K562 (cell line): ENCODE data around the gene DOK1. TPM values are rescaled to one million over a fixed set of nuclear protein-coding genes. Genes with fewer than 3 reads are reported as not detected.
A peak's percentile ranks its signal among the peaks of the same experiment; 100 is the strongest.

ENCODE experiments used
- ATAC-seq: fragments of 200-7000 bp; cut with Tn5 transposase; 3 replicates; pipeline ENCODE4 v1.9.1; 2020; ENCODE audit warnings: moderate library complexity
- BruUV-seq: library from RNA; stranded (reverse); fragments of 400-500 nt; replicated peaks from 2 replicates; lab custom pipeline; 2021; lab: Mats Ljungman, UMichigan
- CTCF ChIA-PET: fragments of 300-600 bp; formaldehyde crosslinking; extraction: SDS; loops from one replicate; lab custom pipeline; 2021; ENCODE audit warnings: low intra/inter-chr PET ratio; lab: Yijun Ruan, JAX
- POLR2A ChIA-PET: fragments of 300-600, 350-650 bp; sonication (Branson Sonifier 250); formaldehyde crosslinking; extraction: SDS; loops from one replicate; lab custom pipeline; 2021; ENCODE audit warnings: antibody characterized with exemption, inconsistent platforms; lab: Yijun Ruan, JAX
- DNase-seq, 4 experiments: peaks; one replicate each; pipeline versions ENCODE4 v3.0.0 to v3.0.0-alpha.2; 2011 to 2018; ENCODE audit warnings: low spot score in 3 of 4, mixed read lengths in 3 of 4; ENCODE audit errors: extremely low read depth in 1 of 4
- FAIRE-seq: peaks from 2 replicates; lab custom pipeline; 2011; peaks lifted over from hg19 to GRCh38; lab: Jason Lieb, UNC
- H2AFZ ChIP-seq: 2 replicates; pipeline ENCODE4 v1.6.0; 2011; ENCODE audit warnings: low read depth, low read length, control low read depth, inconsistent platforms
- H3K27ac ChIP-seq: fragments of 200-600 bp; 3 replicates; pipeline ENCODE4 v1.8.0; 2011; ENCODE audit warnings: low read depth, mild to moderate bottlenecking, control low read depth, inconsistent platforms, low read length, moderate library complexity, mixed read lengths; ENCODE audit errors: extremely low read depth
- H3K27me3 ChIP-seq, 2 experiments: fragments of 300-600 bp in 1 of 2; 2 replicates in 1 of 2; 3 replicates in 1 of 2; pipeline versions ENCODE4 v1.6.0 to v1.8.0; 2011; ENCODE audit warnings: inconsistent platforms in 2 of 2, low read length in 2 of 2, mild to moderate bottlenecking in 1 of 2, mixed read lengths in 1 of 2, moderate library complexity in 1 of 2; ENCODE audit not compliant: control insufficient read depth in 2 of 2, insufficient read depth in 2 of 2
- H3K36me3 ChIP-seq: fragments of 300-600 bp; 3 replicates; pipeline ENCODE4 v1.8.0; 2011; ENCODE audit warnings: mild to moderate bottlenecking, low read length, inconsistent platforms; ENCODE audit not compliant: control insufficient read depth, insufficient read depth
- H3K4me1 ChIP-seq, 2 experiments: fragments of 200-600 bp in 1 of 2; replicated peaks in 1 of 2; 2 replicates in 1 of 2; 3 replicates in 1 of 2; pipeline versions ENCODE4 v1.5.1 to v1.8.0; 2011; ENCODE audit warnings: inconsistent platforms in 2 of 2, low read length in 2 of 2, mild to moderate bottlenecking in 1 of 2, mixed read lengths in 1 of 2, moderate library complexity in 1 of 2; ENCODE audit not compliant: control insufficient read depth in 2 of 2, insufficient read depth in 2 of 2
- H3K4me2 ChIP-seq: 2 replicates; pipeline ENCODE4 v1.6.1; 2011; ENCODE audit warnings: low read length, control low read depth, inconsistent platforms, mixed read lengths; ENCODE audit not compliant: insufficient read depth
- H3K4me3 ChIP-seq: fragments of 200-600 bp; sonication (generic), shearing (Covaris generic); 2 replicates; pipeline ENCODE4 v1.5.1; 2016; ENCODE audit warnings: control low read depth, inconsistent platforms
- H3K79me2 ChIP-seq: fragments of 200-600 bp; 3 replicates; pipeline ENCODE4 v1.8.0; 2011; ENCODE audit warnings: low read length, inconsistent platforms; ENCODE audit not compliant: control insufficient read depth, insufficient read depth
- H3K9ac ChIP-seq, 2 experiments: 2 replicates each; pipeline versions ENCODE4 v1.6.0 to v1.6.1; 2011; ENCODE audit warnings: low read depth in 2 of 2, low read length in 2 of 2, control low read depth in 1 of 2, inconsistent platforms in 1 of 2, mild to moderate bottlenecking in 1 of 2, mixed read lengths in 1 of 2; ENCODE audit not compliant: insufficient read depth in 1 of 2
- H3K9me1 ChIP-seq: one replicate; pipeline ENCODE4 v1.6.0; 2011; ENCODE audit warnings: inconsistent platforms, mild to moderate bottlenecking, low read length, moderate library complexity; ENCODE audit not compliant: control insufficient read depth, insufficient read depth
- H3K9me3 ChIP-seq: replicated peaks from 2 replicates; pipeline ENCODE4 v1.5.1; 2011; ENCODE audit warnings: low read depth, low read length, inconsistent platforms; ENCODE audit not compliant: control insufficient read depth, insufficient read depth
- H4K20me1 ChIP-seq: replicated peaks from 2 replicates; pipeline ENCODE4 v1.6.1; 2011; ENCODE audit warnings: low read length, inconsistent platforms, mixed read lengths; ENCODE audit not compliant: control insufficient read depth, insufficient read depth
- BRD4 ChIP-seq: fragments of 200-600 bp; sonication (generic); IDR thresholded peaks from 2 replicates; pipeline ENCODE4 v1.6.1; 2017; ENCODE audit warnings: inconsistent platforms
- CREB3L1 ChIP-seq: fragments of 450-650 bp; IDR thresholded peaks from 2 replicates; pipeline ENCODE4 v1.6.1; 2014; ENCODE audit warnings: low read depth, mild to moderate bottlenecking, moderate library complexity, borderline replicate concordance
- FOSL1 ChIP-seq: fragments of 200-800 bp; sonication (Bioruptor generic); conservative IDR thresholded peaks from 2 replicates; pipeline ENCODE4 v1.6.1; 2016; ENCODE audit warnings: missing genetic modification characterization, missing compliant biosample characterization
- HMGXB4 ChIP-seq: sonication (generic); formaldehyde crosslinking; IDR thresholded peaks from 2 replicates; pipeline ENCODE4 v1.8.1; 2023; ENCODE audit warnings: mild to moderate bottlenecking, missing genetic modification reagents
- NFXL1 ChIP-seq: fragments of 450-650 bp; formaldehyde crosslinking; IDR thresholded peaks from 2 replicates; pipeline ENCODE4 v1.4.0; 2021; ENCODE audit warnings: mild to moderate bottlenecking
- RB1 ChIP-seq: fragments of 450-650 bp; IDR thresholded peaks from 2 replicates; pipeline ENCODE4 v1.6.1; 2017; ENCODE audit warnings: low read depth, mild to moderate bottlenecking
- RREB1 ChIP-seq: fragments of 250-450 bp; sonication (Bioruptor Pico); IDR thresholded peaks from 2 replicates; pipeline ENCODE4 v1.4.0; 2020
- SMARCA5 ChIP-seq: fragments of 450-650 bp; IDR thresholded peaks from 2 replicates; pipeline ENCODE4 v1.6.1; 2016
- SRSF3 ChIP-seq: fragments of 200-400 bp; formaldehyde crosslinking; IDR thresholded peaks from 2 replicates; pipeline ENCODE4 v1.6.1; 2016; ENCODE audit warnings: mild to moderate bottlenecking, low read length, moderate library complexity; ENCODE audit not compliant: insufficient read depth
- TBL1XR1 ChIP-seq, 2 experiments: IDR thresholded peaks; 2 replicates each; pipeline ENCODE4 v1.6.1; 2012; ENCODE audit warnings: improper control_type of control experiment in 2 of 2, low read length in 2 of 2, mild to moderate bottlenecking in 1 of 2
- ZNF311 ChIP-seq: fragments of 250-450 bp; sonication (Bioruptor Pico); IDR thresholded peaks from 2 replicates; pipeline ENCODE4 v1.4.0; 2020; ENCODE audit warnings: mild to moderate bottlenecking, moderate library complexity
- ZNF75A ChIP-seq: fragments of 450-650 bp; formaldehyde crosslinking; IDR thresholded peaks from 2 replicates; pipeline ENCODE4 v1.4.0; 2020; ENCODE audit warnings: mild to moderate bottlenecking
- WGBS: fragments of 100-300 bp; shearing (Covaris generic); methylation state at CpG from one replicate; pipeline ENCODE4 v1.1.6; 2016; ENCODE audit warnings: low coverage, mixed read lengths; ENCODE audit not compliant: insufficient coverage; ENCODE audit errors: missing lambda C conversion rate; 5-methylcytosine and 5-hydroxymethylcytosine counted together
- in situ Hi-C: fragments of 300-500 bp; cut with MboI; formaldehyde crosslinking; loops from 4 replicates; pipeline ENCODE4 v1.15.0; 2018; ENCODE audit warnings: inconsistent platforms, mixed read lengths
- intact Hi-C: fragments of 100-400 bp; cut with micrococcal nuclease; formaldehyde crosslinking; loops from 2 replicates; pipeline ENCODE4 v1.14.2; 2022
- polyA plus RNA-seq, 8 experiments: library from polyadenylated mRNA; depleted of rRNA in 4 of 8; stranded (reverse) in 5 of 8; unstranded in 3 of 8; fragments of >200 nt; fragmentation: Nextera tagmentation in 2 of 8; fragmentation: Illumina TruSeq in 1 of 8; extraction: Ambion mirVana in 2 of 8; extraction: Trizol in 1 of 8; gene quantifications; 2 replicates each; pipeline versions ENCODE4 v1.2.1 to v1.2.3, GENCODE V29; 2011 to 2014; ENCODE audit warnings: inconsistent platforms in 1 of 8, missing spikeins in 1 of 8
- total RNA-seq, 7 experiments: library from RNA; depleted of rRNA in 6 of 7; stranded (reverse); fragments of >200 nt in 6 of 7; fragmentation: Illumina TruSeq in 2 of 7; extraction: Trizol in 2 of 7; gene quantifications; 2 replicates each; pipeline versions ENCODE4 v1.2.1 to v1.2.3, GENCODE V29; 2011 to 2021; ENCODE audit warnings: low replicate concordance in 1 of 7

DOK1 gene
- total and polyA plus RNA-seq, 9 of the 15 experiments (the other 6 are each of a cell fraction or from before 2014, with no cell fraction given), result 0.59 to 36.4 (median 16.1) TPM

GRCh38 chr2:74507926-74508520 lies 46.5 kb upstream of the DOK1 start:
- no peaks in the 10 kb centered on the region for H3K9me3 ChIP-seq
- intact Hi-C loops, result loop anchor here (1.0 kb wide), 2 partner anchors 21 to 79 kb away; partner anchors contain the start of genes AUP1 and HTRA2
- H3K4me1 ChIP-seq, result peaks cover 36 to 51% of the 10 kb centered on the region in 2 experiments; a peak in 4 of 5 replicates
- in situ Hi-C loops, result no loop called here
- no TSS peak for BruUV-seq
- peak; percentile 42 to 68 (median 46) for DNase-seq
- ChIA-PET CTCF (no interaction called here), POLR2A (interaction anchor here (0.7 to 3.3 kb wide), 5 partner anchors 9 to 40 kb away, joined by 3 to 17 read pairs (median 6); partner anchors contain the start of genes AUP1 and HTRA2)
- H3K27ac ChIP-seq, result peak overlapping the region; percentile 97
- no peak for FAIRE-seq
- H3K9ac ChIP-seq, result peak overlapping the region; percentile 95 to 96
- no peaks in the 10 kb centered on the region for H3K9me1 ChIP-seq
- no peaks in the 10 kb centered on the region for H4K20me1 ChIP-seq
- H2AFZ ChIP-seq, result peak overlapping the region; percentile 85
- peak overlapping the region; percentile 94 for H3K4me2 ChIP-seq
- peak overlapping the region; percentile 78 for H3K4me3 ChIP-seq
- no peaks in the 10 kb centered on the region for H3K27me3 ChIP-seq
- H3K36me3 ChIP-seq, result peaks cover 13% of the 10 kb centered on the region; the same call in 2 of the 3 replicates
- peak; percentile 53 for ATAC-seq
- H3K79me2 ChIP-seq, result peaks cover 40% of the 10 kb centered on the region
- WGBS, result 19% methylated on average over 37 of the region's 38 CpGs
- TF ChIP-seq SRSF3, result 0 out of 2 replicates have a peak, but pooled peaks have one; percentile 32
- peak; percentile 14; the same call in 1 of the 2 replicates for TF ChIP-seq CREB3L1
- no peak for TF ChIP-seq SMARCA5
- TF ChIP-seq RB1, result no peak
- TF ChIP-seq NFXL1 (CRISPR knock-in tag), result no peak
- TF ChIP-seq ZNF75A (CRISPR knock-in tag), result no peak
- no peak for TF ChIP-seq RREB1 (CRISPR knock-in tag)
- TF ChIP-seq ZNF311 (CRISPR knock-in tag), result no peak
- TF ChIP-seq FOSL1 (tag), result no peak
- TF ChIP-seq BRD4, result 0 out of 2 replicates have a peak, but pooled peaks have one; percentile 62
- 0 out of 2 replicates have a peak, but pooled peaks have one; percentile 44 for TF ChIP-seq HMGXB4 (CRISPR knock-in tag)
- TF ChIP-seq TBL1XR1 (IDR thresholded peaks at IDR 0.05; ENCODE audit: low read length in 2 of 2), result peak in 1 of 2 experiments; percentile 0; a peak in 1 of 4 replicates
